Choroid plexus epithelial cell (primary cell): ENCODE measurements around the gene PDX1.

Experiments used
- DNase-seq: peaks from one replicate; pipeline ENCODE4 v3.0.0-alpha.2; 2010; ENCODE audit warnings: low read depth
- H3K4me3 ChIP-seq: 2 replicates; pipeline ENCODE4 v1.5.1; 2011; ENCODE audit warnings: low read depth, mild to moderate bottlenecking, control low read depth, low read length, moderate library complexity
- TF ChIP-seq, protein P1 (sequence below): conservative IDR thresholded peaks from 2 replicates; pipeline ENCODE4 v1.5.1; 2011; ENCODE audit warnings: low read depth, mild to moderate bottlenecking, control low read depth, inconsistent platforms, low read length, moderate library complexity

PDX1 gene

DNA sequence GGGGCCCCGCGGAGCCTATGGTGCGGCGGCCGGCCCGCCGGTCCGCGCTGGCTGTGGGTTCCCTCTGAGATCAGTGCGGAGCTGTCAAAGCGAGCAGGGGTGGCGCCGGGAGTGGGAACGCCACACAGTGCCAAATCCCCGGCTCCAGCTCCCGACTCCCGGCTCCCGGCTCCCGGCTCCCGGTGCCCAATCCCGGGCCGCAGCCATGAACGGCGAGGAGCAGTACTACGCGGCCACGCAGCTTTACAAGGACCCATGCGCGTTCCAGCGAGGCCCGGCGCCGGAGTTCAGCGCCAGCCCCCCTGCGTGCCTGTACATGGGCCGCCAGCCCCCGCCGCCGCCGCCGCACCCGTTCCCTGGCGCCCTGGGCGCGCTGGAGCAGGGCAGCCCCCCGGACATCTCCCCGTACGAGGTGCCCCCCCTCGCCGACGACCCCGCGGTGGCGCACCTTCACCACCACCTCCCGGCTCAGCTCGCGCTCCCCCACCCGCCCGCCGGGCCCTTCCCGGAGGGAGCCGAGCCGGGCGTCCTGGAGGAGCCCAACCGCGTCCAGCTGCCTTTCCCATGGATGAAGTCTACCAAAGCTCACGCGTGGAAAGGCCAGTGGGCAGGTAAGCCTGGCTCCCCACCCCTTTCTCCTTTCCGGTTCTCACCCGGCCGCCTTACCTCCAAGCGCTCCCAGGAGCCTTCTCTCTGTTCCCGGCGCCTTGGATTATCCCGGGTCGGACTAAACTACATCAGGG is at the start of gene PDX1:
Gene PDX1, plus strand, starts transcription at position 67 of the 743 bp plus-strand sequence. Its CDS starts 139 bp downstream, at position 206.
- TF ChIP-seq, protein P1, sequence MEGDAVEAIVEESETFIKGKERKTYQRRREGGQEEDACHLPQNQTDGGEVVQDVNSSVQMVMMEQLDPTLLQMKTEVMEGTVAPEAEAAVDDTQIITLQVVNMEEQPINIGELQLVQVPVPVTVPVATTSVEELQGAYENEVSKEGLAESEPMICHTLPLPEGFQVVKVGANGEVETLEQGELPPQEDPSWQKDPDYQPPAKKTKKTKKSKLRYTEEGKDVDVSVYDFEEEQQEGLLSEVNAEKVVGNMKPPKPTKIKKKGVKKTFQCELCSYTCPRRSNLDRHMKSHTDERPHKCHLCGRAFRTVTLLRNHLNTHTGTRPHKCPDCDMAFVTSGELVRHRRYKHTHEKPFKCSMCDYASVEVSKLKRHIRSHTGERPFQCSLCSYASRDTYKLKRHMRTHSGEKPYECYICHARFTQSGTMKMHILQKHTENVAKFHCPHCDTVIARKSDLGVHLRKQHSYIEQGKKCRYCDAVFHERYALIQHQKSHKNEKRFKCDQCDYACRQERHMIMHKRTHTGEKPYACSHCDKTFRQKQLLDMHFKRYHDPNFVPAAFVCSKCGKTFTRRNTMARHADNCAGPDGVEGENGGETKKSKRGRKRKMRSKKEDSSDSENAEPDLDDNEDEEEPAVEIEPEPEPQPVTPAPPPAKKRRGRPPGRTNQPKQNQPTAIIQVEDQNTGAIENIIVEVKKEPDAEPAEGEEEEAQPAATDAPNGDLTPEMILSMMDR, result no peak
- H3K4me3 ChIP-seq, result no peak within 1 kb of the TSS
- no peak for DNase-seq

DNA sequence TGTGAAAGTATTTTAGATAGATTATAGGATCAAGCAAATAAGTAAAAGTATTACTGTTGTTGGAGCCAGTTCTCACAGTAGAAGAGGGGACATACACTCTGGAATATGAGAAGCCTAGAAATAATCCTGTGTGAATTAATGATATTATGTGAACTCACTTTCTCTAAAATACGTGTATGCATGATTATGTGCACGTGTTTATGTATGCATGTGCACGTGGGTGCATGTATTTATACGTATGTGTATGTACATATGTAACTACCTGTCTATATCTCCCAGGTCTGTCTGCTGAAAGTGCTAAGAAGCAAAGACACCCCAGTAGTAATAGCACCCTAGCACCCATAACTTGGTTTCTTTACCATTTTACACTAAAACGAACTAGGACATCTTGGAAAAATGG is 41.5 kb upstream of the PDX1 start:
- TF ChIP-seq, protein P1, result no peak
- DNase-seq, result no peak
- no peak overlapping the region for H3K4me3 ChIP-seq

DNA sequence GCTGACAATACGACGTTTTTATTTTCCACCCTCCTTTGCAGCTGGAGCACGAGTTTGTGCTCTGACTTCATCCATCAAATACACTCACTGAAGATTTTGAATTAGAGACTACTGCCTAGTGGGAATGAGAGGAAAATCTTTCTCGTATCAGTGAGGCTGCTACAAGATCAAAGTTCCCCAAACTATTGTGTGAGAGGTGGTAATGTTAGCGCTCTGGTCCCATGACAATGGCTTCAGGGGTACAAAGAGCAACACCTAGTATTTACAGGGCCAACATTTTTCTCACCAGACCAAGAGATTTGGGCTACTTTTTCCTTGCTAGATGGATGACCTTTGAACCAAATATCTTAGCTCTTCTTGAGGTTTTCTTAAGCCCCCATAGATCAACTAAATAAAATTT is 30.3 kb upstream of the PDX1 start:
- TF ChIP-seq, protein P1, result no peak
- DNase-seq, result no peak
- H3K4me3 ChIP-seq, result no peak overlapping the region

DNA sequence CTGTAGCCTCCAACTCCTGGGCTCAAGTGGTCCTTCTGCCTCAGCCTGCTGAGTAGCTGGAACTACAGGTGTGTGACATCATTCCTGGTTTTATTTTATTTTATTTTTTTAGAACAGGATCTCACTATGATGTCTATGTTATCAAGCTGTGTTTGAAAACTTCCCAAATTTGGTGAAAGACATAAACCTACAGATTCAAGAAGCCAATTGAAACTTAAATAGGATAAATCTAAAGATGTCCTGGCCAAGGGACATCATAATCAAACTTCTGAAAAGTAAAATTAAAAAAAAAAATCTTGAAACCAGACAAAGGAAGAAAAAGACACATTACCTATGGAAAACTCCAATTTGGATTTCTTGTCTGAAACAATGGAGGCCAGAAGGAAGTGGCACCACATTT is 23.1 kb upstream of the PDX1 start:
- no peak overlapping the region for H3K4me3 ChIP-seq
- DNase-seq, result no peak
- TF ChIP-seq, protein P1, result no peak

DNA sequence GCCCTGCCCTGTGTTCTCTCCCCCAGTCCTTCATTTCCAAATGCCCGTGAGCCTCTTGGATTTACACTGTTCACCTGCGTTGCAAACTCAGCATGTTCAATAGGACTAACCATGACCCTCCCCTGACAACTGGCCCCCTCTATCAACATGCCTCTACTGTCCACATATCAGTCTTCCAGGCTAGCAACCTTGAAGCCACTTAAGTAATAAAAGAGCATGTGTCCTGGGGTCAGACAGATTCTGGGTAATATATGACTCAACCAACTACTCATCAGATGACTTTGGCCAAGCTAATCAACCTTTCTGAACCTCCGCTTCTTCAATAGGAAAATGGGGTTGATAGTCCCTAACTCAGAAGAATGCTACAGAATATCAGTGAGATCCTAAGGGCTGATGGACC is 15.1 kb upstream of the PDX1 start:
- H3K4me3 ChIP-seq, result no peak overlapping the region
- DNase-seq, result no peak
- TF ChIP-seq, protein P1, result no peak

DNA sequence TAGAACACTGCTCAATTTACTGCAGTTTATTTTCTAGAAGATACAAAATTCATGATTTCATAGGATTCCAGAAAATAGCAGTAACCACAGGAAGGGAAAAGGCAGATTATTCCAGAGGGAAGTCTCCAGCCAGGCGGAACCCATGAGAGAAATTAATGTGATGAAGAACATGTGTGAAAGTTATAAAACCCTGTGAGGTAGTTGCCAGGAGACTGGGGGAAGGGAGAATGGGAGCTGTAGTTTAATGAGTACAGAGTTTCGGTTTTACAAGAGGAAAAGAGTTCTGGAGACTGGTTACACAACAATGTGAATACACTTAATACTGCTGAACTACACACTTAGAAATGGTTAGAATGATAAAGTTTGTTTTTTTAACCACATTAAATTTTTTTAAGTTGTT is 14.2 kb upstream of the PDX1 start:
- TF ChIP-seq, protein P1, result no peak
- no peak for DNase-seq
- H3K4me3 ChIP-seq, result no peak overlapping the region
